ENCODE results near the gene PTGIS. TPM values are rescaled to one million over a fixed set of nuclear protein-coding genes. Genes with fewer than 3 reads are reported as not detected.
"Not testable (repeated sequence)": the region's sequence is repeated elsewhere in the genome, so short reads cannot be mapped to it uniquely, and the experiment has no call there.

PTGIS gene
- total RNA-seq, 1 experiment from 2014 or later, result 26.9 TPM

GRCh38 chr20:49568278-49569151, 578 bp upstream of the PTGIS start:
- POLR2A ChIA-PET (ENCODE audit: unreplicated experiment), result no interaction called here
- TF ChIP-seq, protein P1, sequence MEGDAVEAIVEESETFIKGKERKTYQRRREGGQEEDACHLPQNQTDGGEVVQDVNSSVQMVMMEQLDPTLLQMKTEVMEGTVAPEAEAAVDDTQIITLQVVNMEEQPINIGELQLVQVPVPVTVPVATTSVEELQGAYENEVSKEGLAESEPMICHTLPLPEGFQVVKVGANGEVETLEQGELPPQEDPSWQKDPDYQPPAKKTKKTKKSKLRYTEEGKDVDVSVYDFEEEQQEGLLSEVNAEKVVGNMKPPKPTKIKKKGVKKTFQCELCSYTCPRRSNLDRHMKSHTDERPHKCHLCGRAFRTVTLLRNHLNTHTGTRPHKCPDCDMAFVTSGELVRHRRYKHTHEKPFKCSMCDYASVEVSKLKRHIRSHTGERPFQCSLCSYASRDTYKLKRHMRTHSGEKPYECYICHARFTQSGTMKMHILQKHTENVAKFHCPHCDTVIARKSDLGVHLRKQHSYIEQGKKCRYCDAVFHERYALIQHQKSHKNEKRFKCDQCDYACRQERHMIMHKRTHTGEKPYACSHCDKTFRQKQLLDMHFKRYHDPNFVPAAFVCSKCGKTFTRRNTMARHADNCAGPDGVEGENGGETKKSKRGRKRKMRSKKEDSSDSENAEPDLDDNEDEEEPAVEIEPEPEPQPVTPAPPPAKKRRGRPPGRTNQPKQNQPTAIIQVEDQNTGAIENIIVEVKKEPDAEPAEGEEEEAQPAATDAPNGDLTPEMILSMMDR (conservative IDR thresholded peaks at IDR 0.05), result no peak
- no peak for TF ChIP-seq EZH2 (IDR thresholded peaks at IDR 0.05; ENCODE audit: low read depth)
- intact Hi-C loops (cut with micrococcal nuclease; ENCODE audit: unreplicated experiment), result no loop called here
- CTCF ChIA-PET, result interaction anchor here (0.7 kb wide), 1 partner anchor 13 kb away, joined by 5 read pairs; no protein-coding TSS in a partner anchor
- H3K4me1 ChIP-seq (replicated peaks; ENCODE audit: insufficient read depth), result peaks cover 23% of the 10 kb centered on the region
- no peaks in the 10 kb centered on the region for H3K36me3 ChIP-seq (ENCODE audit: low read depth)
- BruUV-seq (replicated peaks), result no TSS peak
- no peak for DNase-seq
- H3K27me3 ChIP-seq (ENCODE audit: insufficient read depth, low read depth), result no peaks in the 10 kb centered on the region
- no peak overlapping the region for H3K4me3 ChIP-seq
- H2AFZ ChIP-seq, result no peak overlapping the region
- H3K79me2 ChIP-seq (ENCODE audit: low read depth), result peaks cover 38% of the 10 kb centered on the region
- no peaks in the 10 kb centered on the region for H3K9me3 ChIP-seq (ENCODE audit: insufficient read depth, low read depth)
- no peaks in the 10 kb centered on the region for H3K9me2 ChIP-seq (ENCODE audit: insufficient read depth)
- H3K4me2 ChIP-seq, result no peak overlapping the region
- H3F3A ChIP-seq (ENCODE audit: insufficient read depth, low read depth), result peaks cover 49% of the 10 kb centered on the region; the same call in 1 of the 2 replicates
- no peak overlapping the region for H3K27ac ChIP-seq
- no peaks in the 10 kb centered on the region for H4K20me1 ChIP-seq (ENCODE audit: insufficient read depth)

GRCh38 chr20:49566401-49567364, 1.3 kb downstream of the PTGIS start:
- Histone ChIP-seq H3K27ac (peak overlapping the region; percentile 11; the same call in 1 of the 2 replicates), H3K79me2 (ENCODE audit: low read depth) (peaks cover 51% of the 10 kb centered on the region), H3K36me3 (ENCODE audit: low read depth) (no peaks in the 10 kb centered on the region), H3K9me2 (ENCODE audit: insufficient read depth) (no peaks in the 10 kb centered on the region), H3K4me1 (replicated peaks; ENCODE audit: insufficient read depth) (peaks cover 40% of the 10 kb centered on the region), H4K20me1 (ENCODE audit: insufficient read depth) (no peaks in the 10 kb centered on the region), H3K27me3 (ENCODE audit: insufficient read depth, low read depth) (no peaks in the 10 kb centered on the region), H3K4me2 (peak overlapping the region; percentile 86), H2AFZ (no peak overlapping the region), H3K9me3 (ENCODE audit: insufficient read depth, low read depth) (no peaks in the 10 kb centered on the region), H3K4me3 (peak overlapping the region; percentile 58), H3F3A (ENCODE audit: insufficient read depth, low read depth) (peaks cover 66% of the 10 kb centered on the region; the same call in 1 of the 2 replicates)
- BruUV-seq (replicated peaks), result no TSS peak
- POLR2A ChIA-PET (ENCODE audit: unreplicated experiment), result interaction anchor here (0.7 kb wide), 1 partner anchor 9 kb away, joined by 10 read pairs; no protein-coding TSS in a partner anchor
- CTCF ChIA-PET, result no interaction called here
- intact Hi-C loops (cut with micrococcal nuclease; ENCODE audit: unreplicated experiment), result no loop called here
- no peak for DNase-seq
- no peak for TF ChIP-seq EZH2 (IDR thresholded peaks at IDR 0.05; ENCODE audit: low read depth)
- TF ChIP-seq, protein P1 (conservative IDR thresholded peaks at IDR 0.05), result no peak

DNA sequence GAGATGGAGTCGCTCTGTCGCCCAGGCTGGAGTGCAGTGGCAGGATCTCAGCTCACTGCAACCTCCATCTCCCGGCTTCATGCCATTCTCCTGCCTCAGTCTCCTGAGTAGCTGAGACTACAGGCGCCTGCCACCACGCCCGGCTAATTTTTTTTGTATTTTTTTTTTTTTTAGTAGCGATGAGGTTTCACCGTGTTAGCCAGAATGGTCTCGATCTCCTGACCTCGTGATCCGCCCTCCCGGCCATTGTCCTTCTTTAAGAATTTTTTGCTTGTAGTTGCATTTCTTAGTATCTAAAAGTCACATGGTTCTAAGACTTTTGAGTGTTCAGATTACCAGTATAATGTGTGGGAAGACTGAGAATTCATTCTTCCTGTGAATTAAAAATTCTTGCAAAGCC, 2.9 kb downstream of the PTGIS start:
- H4K20me1 ChIP-seq (ENCODE audit: insufficient read depth); H3K36me3 ChIP-seq (ENCODE audit: low read depth); POLR2A ChIA-PET (ENCODE audit: unreplicated experiment); CTCF ChIA-PET; H2AFZ ChIP-seq; DNase-seq; H3K9me3 ChIP-seq (ENCODE audit: insufficient read depth, low read depth); H3K27me3 ChIP-seq (ENCODE audit: insufficient read depth, low read depth); H3K9me2 ChIP-seq (ENCODE audit: insufficient read depth); BruUV-seq (replicated peaks): not testable (repeated sequence)
- intact Hi-C loops (cut with micrococcal nuclease; ENCODE audit: unreplicated experiment), result loop anchor here (5.0 kb wide), 1 partner anchor 1197 kb away; no protein-coding TSS in a partner anchor
- Histone ChIP-seq H3F3A (ENCODE audit: insufficient read depth, low read depth) (peaks cover 64% of the 10 kb centered on the region; the same call in 1 of the 2 replicates), H3K4me2 (peak overlapping the region; percentile 86; the same call in 1 of the 2 replicates), H3K4me3 (0 out of 2 replicates have a peak overlapping the region, but pooled peaks have one; percentile 58), H3K79me2 (ENCODE audit: low read depth) (peaks cover 68% of the 10 kb centered on the region), H3K4me1 (replicated peaks; ENCODE audit: insufficient read depth) (peaks cover 56% of the 10 kb centered on the region), H3K27ac (peak overlapping the region; percentile 13; the same call in 1 of the 2 replicates)

Data from PC-9 (cell line).